ENCODE measurements around the gene TXNRD2. TPM values are rescaled to one million over a fixed set of nuclear protein-coding genes. Genes with fewer than 3 reads are reported as not detected.

The TXNRD2 gene
- total RNA-seq, 1 experiment from 2014 or later, result 29.5 TPM

GRCh38 chr22:19974935-19975706 lies 33.5 kb upstream of the TXNRD2 start:
- Histone ChIP-seq H3K4me3 (ENCODE audit: low read depth in 2 of 2, low read length in 2 of 2) (no peak overlapping the region), H3K36me3 (ENCODE audit: control insufficient read depth, insufficient read depth, low read length) (no peaks in the 10 kb centered on the region), H3K4me1 (ENCODE audit: control insufficient read depth, insufficient read depth, low read length) (peaks cover 11% of the 10 kb centered on the region), H3K9me3 (ENCODE audit: control insufficient read depth, insufficient read depth, low read depth, low read length) (no peaks in the 10 kb centered on the region), H3K27ac (ENCODE audit: low read length) (no peak overlapping the region), H3K27me3 (ENCODE audit: control insufficient read depth, insufficient read depth, low read length) (no peaks in the 10 kb centered on the region)
- BruUV-seq (replicated peaks), result no TSS peak
- ChIA-PET CTCF (interaction anchor here (2.3 kb wide), 1 partner anchor 38 kb away, joined by 6 read pairs; no protein-coding TSS in a partner anchor), POLR2A (no interaction called here)
- in situ Hi-C loops (cut with HindIII; ENCODE audit: low pct_unique_long_range_greater_than_20kb, low sequenced_read_pairs) (no loop called here), intact Hi-C loops (cut with micrococcal nuclease; ENCODE audit: unreplicated experiment) (loop anchor here (5.0 kb wide), 1 partner anchor 37 kb away; no protein-coding TSS in a partner anchor)
- TF ChIP-seq REST (IDR thresholded peaks at IDR 0.05; ENCODE audit: insufficient read depth in 1 of 2, low read depth in 2 of 2, low read length in 1 of 2) (no peak), TCF7L2 (IDR thresholded peaks at IDR 0.05; ENCODE audit: low read depth, low read length) (no peak), SIN3A (IDR thresholded peaks at IDR 0.05; ENCODE audit: borderline replicate concordance, insufficient read depth, low read depth, low read length) (no peak), POLR2AphosphoS5 (IDR thresholded peaks at IDR 0.05; ENCODE audit: low read depth, low read length) (no peak), CTCF (IDR thresholded peaks at IDR 0.05) (no peak)
- ATAC-seq (peak; percentile 14; the same call in 1 of the 2 replicates), DNase-seq (ENCODE audit: low read depth, low spot score) (no peak)

GRCh38 chr22:19974268-19974861 lies 32.7 kb upstream of the TXNRD2 start:
- intact Hi-C loops (cut with micrococcal nuclease; ENCODE audit: unreplicated experiment), result loop anchor here (5.0 kb wide), 1 partner anchor 38 kb away; no protein-coding TSS in a partner anchor
- no peaks in the 10 kb centered on the region for H3K36me3 ChIP-seq (ENCODE audit: control insufficient read depth, insufficient read depth, low read length)
- ATAC-seq (peak; percentile 56), DNase-seq (ENCODE audit: low read depth, low spot score) (no peak)
- in situ Hi-C loops (cut with HindIII; ENCODE audit: low pct_unique_long_range_greater_than_20kb, low sequenced_read_pairs), result no loop called here
- BruUV-seq (replicated peaks), result no TSS peak
- H3K27me3 ChIP-seq (ENCODE audit: control insufficient read depth, insufficient read depth, low read length), result no peaks in the 10 kb centered on the region
- H3K9me3 ChIP-seq (ENCODE audit: control insufficient read depth, insufficient read depth, low read depth, low read length), result no peaks in the 10 kb centered on the region
- ChIA-PET POLR2A (interaction anchor here (0.7 kb wide), 1 partner anchor 12 kb away, joined by 3 read pairs; no protein-coding TSS in a partner anchor), CTCF (interaction anchor here (2.3 kb wide), 1 partner anchor 39 kb away, joined by 6 read pairs; no protein-coding TSS in a partner anchor)
- H3K4me1 ChIP-seq (ENCODE audit: control insufficient read depth, insufficient read depth, low read length), result peaks cover 11% of the 10 kb centered on the region
- H3K4me3 ChIP-seq (ENCODE audit: low read depth in 2 of 2, low read length in 2 of 2), result no peak overlapping the region
- TF ChIP-seq TCF7L2 (IDR thresholded peaks at IDR 0.05; ENCODE audit: low read depth, low read length) (no peak), CTCF (IDR thresholded peaks at IDR 0.05) (no peak), REST (IDR thresholded peaks at IDR 0.05; ENCODE audit: insufficient read depth in 1 of 2, low read depth in 2 of 2, low read length in 1 of 2) (no peak), SIN3A (IDR thresholded peaks at IDR 0.05; ENCODE audit: borderline replicate concordance, insufficient read depth, low read depth, low read length) (no peak), POLR2AphosphoS5 (IDR thresholded peaks at IDR 0.05; ENCODE audit: low read depth, low read length) (no peak)
- no peak overlapping the region for H3K27ac ChIP-seq (ENCODE audit: low read length)

Data from Panc1 (cell line).